Right lobe of liver (tissue), 6 donors: ENCODE results near the gene ABCG4. TPM values are rescaled to one million over a fixed set of nuclear protein-coding genes. Genes with fewer than 3 reads are reported as not detected.

Experiments
- ATAC-seq, 4 donors: fragments of 200-7000 bp; cut with Tn5 transposase; one replicate each; pipeline ENCODE4 v1.9.1; 2020; ENCODE audit warnings: mild to moderate bottlenecking in 4 of 4, moderate library complexity in 4 of 4
- DNase-seq, 3 donors: peaks; one replicate each; pipeline ENCODE4 v3.0.0-alpha.2; 2020
- H3K27ac ChIP-seq, 3 donors: fragments of 200-600 bp; one replicate each; pipeline ENCODE4 v1.8.0; 2022
- H3K27me3 ChIP-seq, 2 donors: fragments of 200-600 bp; one replicate each; pipeline ENCODE4 v1.8.0; 2022
- H3K36me3 ChIP-seq, 4 donors: fragments of 200-600 bp; sonication (generic) in 1 of 4; one replicate each; pipeline versions ENCODE4 v1.5.1 to v1.8.0; 2017 to 2022; ENCODE audit warnings: control low read depth in 1 of 4
- H3K4me1 ChIP-seq, 4 donors: fragments of 200-600 bp; sonication (generic) in 1 of 4; one replicate each; pipeline versions ENCODE4 v1.5.1 to v1.8.0; 2017 to 2022; ENCODE audit warnings: control low read depth in 1 of 4
- H3K4me3 ChIP-seq, 3 donors: fragments of 200-600 bp; one replicate each; pipeline ENCODE4 v1.8.0; 2022
- H3K9me3 ChIP-seq, 4 donors: fragments of 200-600 bp; sonication (generic) in 1 of 4; one replicate each; pipeline versions ENCODE4 v1.5.1 to v1.8.0; 2017 to 2022; ENCODE audit warnings: control low read depth in 1 of 4
- CTCF ChIP-seq, 4 donors: fragments of 200-600 bp in 3 of 4; fragments of 450-650 bp in 1 of 4; IDR thresholded peaks; one replicate each; pipeline versions ENCODE4 v1.5.1 to v1.8.0; 2016 to 2022; ENCODE audit warnings: antibody characterized with exemption in 4 of 4, mild to moderate bottlenecking in 2 of 4
- POLR2A ChIP-seq: fragments of 450-650 bp; IDR thresholded peaks from one replicate; pipeline ENCODE4 v1.6.1; 2017; ENCODE audit warnings: antibody characterized with exemption, mild to moderate bottlenecking
- WGBS: methylation state at CpG from one replicate; pipeline ENCODE4 v1.1.6; 2018; ENCODE audit warnings: low coverage, low lambda C conversion rate; ENCODE audit not compliant: insufficient coverage; ENCODE audit errors: missing lambda C conversion rate; 5-methylcytosine and 5-hydroxymethylcytosine counted together
- intact Hi-C, 2 donors: fragments of 100-400 bp; cut with DNase I; formaldehyde crosslinking; loops; one replicate each; pipeline versions ENCODE4 v1.11.2 to v1.14.1; 2022
- total RNA-seq, 6 experiments: library from RNA; depleted of rRNA in 2 of 6; stranded (reverse); fragments of >200 nt in 2 of 6; fragmentation: NEBNext Ultra II Directional in 3 of 6; extraction: Animal tissue kit (Norgen Biotek cat#: 25700) in 3 of 6; gene quantifications; one replicate each; pipeline versions ENCODE4 v1.1.0 to v1.2.4, GENCODE V29; 2016 to 2023
- donor health status: DM: no; HTN: yes; CAD: no.
- donor health status: DM: no; HTN: no; CAD: no.
- donor health status: DM: no; HTN: no; CAD: no.
- donor health status: DM: no; HTN: yes; CAD: no.
- donor health status: DM: no; HTN: yes; CAD: no.

The ABCG4 gene
- total RNA-seq, 6 experiments from 2014 or later, result 0.04 to 0.22 (median 0.09) TPM; not detected in 2

DNA sequence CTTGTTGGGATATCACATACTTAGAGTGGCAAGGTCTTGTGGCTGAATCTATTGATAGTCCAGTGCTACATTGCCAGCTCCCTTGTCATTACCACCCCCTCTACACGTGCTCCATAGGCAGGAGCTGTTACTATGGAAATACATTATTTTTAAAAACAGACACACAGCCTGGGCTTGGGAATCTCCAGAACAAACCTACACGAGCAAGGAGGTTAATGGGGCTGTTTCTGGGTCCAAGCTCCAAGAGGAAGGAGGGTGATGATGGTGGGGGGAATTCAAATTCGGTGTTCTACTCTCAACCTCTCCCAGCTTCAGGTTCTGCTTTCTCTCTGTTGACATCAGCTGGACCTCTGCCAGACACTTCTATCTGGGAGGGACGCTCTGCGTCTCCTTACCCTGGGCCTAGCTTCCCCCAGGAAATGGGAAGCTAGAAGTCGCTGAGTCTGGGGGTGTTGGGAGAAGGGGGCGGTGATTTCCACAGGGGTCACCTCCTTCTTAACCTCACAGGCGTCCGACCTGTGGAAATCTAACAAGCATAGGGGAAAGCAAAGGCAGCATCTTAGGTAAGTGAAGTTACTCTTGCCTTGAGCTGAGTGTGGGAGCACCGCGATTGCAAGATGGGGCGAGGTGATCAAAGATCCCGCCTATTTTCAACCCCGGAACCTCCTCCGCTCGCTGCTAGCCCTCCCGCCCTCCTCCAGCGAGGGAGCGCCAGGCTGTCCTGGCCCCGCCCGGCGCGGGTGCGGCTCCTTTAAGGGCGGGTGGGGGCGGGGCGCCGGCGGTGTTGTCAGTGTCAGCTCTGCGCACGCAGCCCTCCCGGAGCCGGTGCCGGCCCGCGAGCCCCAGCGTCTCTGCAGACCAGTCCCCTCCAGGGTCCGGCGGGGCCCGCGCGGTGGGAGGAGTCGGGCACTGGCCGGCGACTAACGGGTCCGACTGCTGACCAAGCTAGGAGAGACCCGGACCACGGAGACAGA lies 42.0 kb upstream of the ABCG4 start, which contains the start of gene C2CD2L:
Gene C2CD2L (plus strand): TSS at position 781 of the 974 bp plus-strand sequence. CDS start 398 bp downstream, outside the sequence.
- peaks cover 0 to 28% (median 4%) of the 10 kb centered on the region in 4 donors for H3K4me1 ChIP-seq
- TF ChIP-seq CTCF (IDR thresholded peaks at IDR 0.05), result no peak
- peak; percentile 63 for TF ChIP-seq POLR2A
- WGBS, result 8% methylated on average over 9 of the region's 49 CpGs

GRCh38 chr11:119107538-119108145 lies 41.2 kb upstream of the ABCG4 start:
- TF ChIP-seq POLR2A (no peak), CTCF (IDR thresholded peaks at IDR 0.05) (no peak)
- WGBS, result no CpG with 5 or more reads among the region's 65 CpGs
- intact Hi-C loops, result no loop called here
- DNase-seq (no peak), ATAC-seq (peak; percentile 4 to 39 (median 21))
- H3K36me3 ChIP-seq, result peaks cover 0 to 16% (median 8%) of the 10 kb centered on the region in 4 donors
- H3K27ac ChIP-seq, result peak overlapping the region; percentile 48 to 75 (median 61)
- peak overlapping the region; percentile 97 to 98 (median 98) for H3K4me3 ChIP-seq
- H3K9me3 ChIP-seq, result no peaks in the 10 kb centered on the region
- no peaks in the 10 kb centered on the region for H3K27me3 ChIP-seq
- peaks cover 0 to 28% (median 4%) of the 10 kb centered on the region in 4 donors for H3K4me1 ChIP-seq

More for the DNA sequence above, 42.0 kb upstream of the ABCG4 start, which contains the start of gene C2CD2L:
- peak; percentile 90 to 92 (median 90) for DNase-seq
- peaks cover 0 to 9% (median 6%) of the 10 kb centered on the region in 4 donors for H3K36me3 ChIP-seq
- ATAC-seq, result peak; percentile 82 to 90 (median 88)
- peak within 1 kb of the TSS; percentile 97 to 98 (median 98) for H3K4me3 ChIP-seq
- H3K9me3 ChIP-seq, result no peaks in the 10 kb centered on the region
- intact Hi-C loops, result no loop called here
- peak within 1 kb of the TSS; percentile 48 to 75 (median 61) for H3K27ac ChIP-seq
- no peaks in the 10 kb centered on the region for H3K27me3 ChIP-seq

- Histone ChIP-seq H3K4me1 (peaks cover 0 to 28% (median 4%) of the 10 kb centered on the region in 4 donors), H3K27ac (peak overlapping the region in 2 of 3 donors; percentile 61 to 75), H3K27me3 (no peaks in the 10 kb centered on the region), H3K9me3 (no peaks in the 10 kb centered on the region), H3K36me3 (peaks cover 0 to 18% (median 8%) of the 10 kb centered on the region in 4 donors), H3K4me3 (peak overlapping the region; percentile 97 to 98 (median 98))
- peak; percentile 17 to 45 (median 26) for ATAC-seq
- TF ChIP-seq CTCF (IDR thresholded peaks at IDR 0.05) (no peak), POLR2A (no peak)
- intact Hi-C loops, result no loop called here
- DNase-seq, result no peak
- WGBS, result 25% methylated on average over 3 of the region's 8 CpGs
Measured at GRCh38 chr11:119108146-119108856, 40.6 kb upstream of the ABCG4 start.

DNA sequence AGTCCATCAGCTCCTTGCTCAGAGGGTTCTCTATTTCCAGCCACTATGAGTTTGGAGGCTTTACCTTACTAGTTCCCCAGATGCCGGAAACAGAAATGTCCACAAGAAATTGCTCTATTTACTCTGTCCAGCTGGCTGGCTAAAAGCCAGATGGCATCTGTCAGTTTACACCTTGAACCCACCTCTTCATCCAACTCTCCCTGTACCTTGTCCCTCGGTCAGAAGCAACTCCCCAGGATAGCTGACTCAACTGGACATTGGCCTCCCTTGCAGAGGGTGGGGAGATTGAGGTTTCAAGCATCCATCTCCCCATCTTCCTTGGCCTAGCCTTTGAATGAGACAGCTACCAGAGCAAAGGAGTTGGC lies 40.0 kb upstream of the ABCG4 start:
- Histone ChIP-seq H3K4me3 (peak overlapping the region; percentile 97 to 98 (median 98)), H3K27ac (peak overlapping the region in 1 of 3 donors; percentile 61), H3K9me3 (no peaks in the 10 kb centered on the region), H3K27me3 (no peaks in the 10 kb centered on the region), H3K4me1 (peaks cover 0 to 28% (median 4%) of the 10 kb centered on the region in 4 donors), H3K36me3 (peaks cover 0 to 21% (median 8%) of the 10 kb centered on the region in 4 donors)
- TF ChIP-seq POLR2A, result no peak
- TF ChIP-seq CTCF (IDR thresholded peaks at IDR 0.05), result no peak
- intact Hi-C loops, result no loop called here
- DNase-seq (peak in 1 of 3 donors; percentile 81), ATAC-seq (peak; percentile 36 to 60 (median 44))
- WGBS, result 14% methylated on average over 2 of the region's 2 CpGs
